ENCODE measurements around the gene MEOX2.

Gene MEOX2

GRCh38 chr7:15686295-15686956, at the start of gene MEOX2:
TSS of gene MEOX2 (minus strand) at chr7:15686683. CDS start at chr7:15686402, 281 bp downstream.
- Histone ChIP-seq H3K4me3 (ENCODE audit: low read depth, low read length) (peak within 1 kb of the TSS; percentile 51), H3K36me3 (replicated peaks) (no peaks in the 10 kb centered on the region), H3K27ac (no peak within 1 kb of the TSS), H3K27me3 (replicated peaks) (peaks cover 9% of the 10 kb centered on the region)
- TF ChIP-seq, protein P1, sequence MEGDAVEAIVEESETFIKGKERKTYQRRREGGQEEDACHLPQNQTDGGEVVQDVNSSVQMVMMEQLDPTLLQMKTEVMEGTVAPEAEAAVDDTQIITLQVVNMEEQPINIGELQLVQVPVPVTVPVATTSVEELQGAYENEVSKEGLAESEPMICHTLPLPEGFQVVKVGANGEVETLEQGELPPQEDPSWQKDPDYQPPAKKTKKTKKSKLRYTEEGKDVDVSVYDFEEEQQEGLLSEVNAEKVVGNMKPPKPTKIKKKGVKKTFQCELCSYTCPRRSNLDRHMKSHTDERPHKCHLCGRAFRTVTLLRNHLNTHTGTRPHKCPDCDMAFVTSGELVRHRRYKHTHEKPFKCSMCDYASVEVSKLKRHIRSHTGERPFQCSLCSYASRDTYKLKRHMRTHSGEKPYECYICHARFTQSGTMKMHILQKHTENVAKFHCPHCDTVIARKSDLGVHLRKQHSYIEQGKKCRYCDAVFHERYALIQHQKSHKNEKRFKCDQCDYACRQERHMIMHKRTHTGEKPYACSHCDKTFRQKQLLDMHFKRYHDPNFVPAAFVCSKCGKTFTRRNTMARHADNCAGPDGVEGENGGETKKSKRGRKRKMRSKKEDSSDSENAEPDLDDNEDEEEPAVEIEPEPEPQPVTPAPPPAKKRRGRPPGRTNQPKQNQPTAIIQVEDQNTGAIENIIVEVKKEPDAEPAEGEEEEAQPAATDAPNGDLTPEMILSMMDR (IDR thresholded peaks at IDR 0.05; ENCODE audit: low read depth, low read length, missing control alignments) = no peak
- DNase-seq = peak; percentile 29
- in situ Hi-C loops (cut with HindIII; ENCODE audit: low pct_ligation_motif_present, low sequenced_read_pairs) = no loop called here

DNA sequence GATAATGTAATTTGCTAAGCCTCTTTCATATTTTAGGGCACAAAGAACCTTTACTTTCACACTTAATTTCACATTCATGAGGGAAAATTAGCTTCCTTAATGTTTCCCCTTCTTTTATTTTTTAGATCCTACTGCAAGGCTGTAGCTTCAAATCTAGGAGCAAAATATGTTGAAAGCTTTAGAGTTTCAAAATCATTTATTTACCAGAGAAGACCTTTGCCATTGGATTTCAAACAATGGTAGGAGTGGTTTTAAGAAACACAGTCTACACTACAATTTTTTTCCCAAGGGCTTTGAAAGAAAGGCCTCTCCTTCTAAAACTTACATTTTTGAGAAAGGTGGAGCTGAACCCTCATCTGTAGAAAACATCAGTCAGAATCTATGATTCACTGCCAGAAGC, 43.3 kb upstream of the MEOX2 start:
- Histone ChIP-seq H3K27me3 (replicated peaks) (no peaks in the 10 kb centered on the region), H3K36me3 (replicated peaks) (no peaks in the 10 kb centered on the region), H3K4me3 (ENCODE audit: low read depth, low read length) (no peak overlapping the region), H3K27ac (no peak overlapping the region)
- TF ChIP-seq, protein P1 (IDR thresholded peaks at IDR 0.05; ENCODE audit: low read depth, low read length, missing control alignments) = no peak
- in situ Hi-C loops (cut with HindIII; ENCODE audit: low pct_ligation_motif_present, low sequenced_read_pairs) = no loop called here
- DNase-seq = no peak

GRCh38 chr7:15725051-15725450, 38.6 kb upstream of the MEOX2 start:
- H3K4me3 ChIP-seq (ENCODE audit: low read depth, low read length) = no peak overlapping the region
- no peak overlapping the region for H3K27ac ChIP-seq
- in situ Hi-C loops (cut with HindIII; ENCODE audit: low pct_ligation_motif_present, low sequenced_read_pairs) = no loop called here
- no peaks in the 10 kb centered on the region for H3K27me3 ChIP-seq (replicated peaks)
- no peak for DNase-seq
- H3K36me3 ChIP-seq (replicated peaks) = no peaks in the 10 kb centered on the region
- TF ChIP-seq, protein P1 (IDR thresholded peaks at IDR 0.05; ENCODE audit: low read depth, low read length, missing control alignments) = no peak

- H3K36me3 ChIP-seq (replicated peaks) = no peaks in the 10 kb centered on the region
- no peaks in the 10 kb centered on the region for H3K27me3 ChIP-seq (replicated peaks)
- H3K4me3 ChIP-seq (ENCODE audit: low read depth, low read length) = no peak overlapping the region
- H3K27ac ChIP-seq = no peak overlapping the region
- DNase-seq = no peak
- in situ Hi-C loops (cut with HindIII; ENCODE audit: low pct_ligation_motif_present, low sequenced_read_pairs) = no loop called here
- TF ChIP-seq, protein P1 (IDR thresholded peaks at IDR 0.05; ENCODE audit: low read depth, low read length, missing control alignments) = no peak
Observed at GRCh38 chr7:15723841-15724240, 37.4 kb upstream of the MEOX2 start.

DNA sequence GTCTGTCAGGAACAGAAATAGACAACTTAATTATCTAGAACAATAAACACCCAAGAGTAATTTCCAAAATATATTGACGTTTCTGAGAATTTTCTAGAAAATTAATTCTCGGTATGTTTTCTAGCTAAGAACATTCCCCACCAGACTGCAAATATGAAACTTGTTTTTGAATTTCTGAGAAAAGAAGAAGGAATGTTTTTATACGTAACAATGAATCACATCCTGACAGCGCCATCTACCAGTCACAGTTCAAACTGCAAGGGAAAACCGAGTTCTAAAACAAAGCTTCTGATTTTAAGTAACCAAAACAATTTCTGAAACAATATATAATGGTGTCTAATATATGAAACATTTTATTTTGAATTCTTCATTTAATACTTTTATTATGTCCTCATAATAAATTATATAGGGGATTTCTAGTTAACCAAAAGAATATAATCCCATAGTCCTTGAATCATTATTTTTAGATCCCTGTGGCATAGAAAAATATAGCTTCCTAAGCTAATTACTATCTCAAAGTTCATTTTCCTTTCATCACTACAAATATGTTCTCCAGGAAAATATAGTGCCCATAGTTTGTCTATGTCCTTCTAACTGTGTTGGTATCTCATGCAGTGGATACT, 34.5 kb upstream of the MEOX2 start:
- Histone ChIP-seq H3K27me3 (replicated peaks) (no peaks in the 10 kb centered on the region), H3K36me3 (replicated peaks) (no peaks in the 10 kb centered on the region), H3K27ac (no peak overlapping the region), H3K4me3 (ENCODE audit: low read depth, low read length) (no peak overlapping the region)
- TF ChIP-seq, protein P1 (IDR thresholded peaks at IDR 0.05; ENCODE audit: low read depth, low read length, missing control alignments) = peak; percentile 75
- DNase-seq = peak; percentile 77
- in situ Hi-C loops (cut with HindIII; ENCODE audit: low pct_ligation_motif_present, low sequenced_read_pairs) = no loop called here

Data from brain microvascular endothelial cell (primary cell).